A673 (cell line): Measurements from ENCODE around the gene C6. TPM values are rescaled to one million over a fixed set of nuclear protein-coding genes. Genes with fewer than 3 reads are reported as not detected.

Experiments
- BruUV-seq: library from RNA; stranded (reverse); fragments of 400-500 nt; replicated peaks from 2 replicates; lab custom pipeline; 2021; lab: Mats Ljungman, UMichigan
- CTCF ChIA-PET: fragments of 300-600 bp; sonication (Branson Sonifier 250); formaldehyde crosslinking; loops from one replicate; lab custom pipeline; 2022; ENCODE audit warnings: antibody characterized with exemption; lab: Charles Lee
- POLR2A ChIA-PET: fragments of 300-600 bp; sonication (Branson Sonifier 250); formaldehyde crosslinking; loops from one replicate; lab custom pipeline; 2022; ENCODE audit warnings: antibody characterized with exemption; ENCODE audit not compliant: low non-redundant PET; lab: Charles Lee
- DNase-seq: peaks from one replicate; pipeline ENCODE4 v3.0.0-alpha.2; 2015; ENCODE audit warnings: low spot score
- H3K27ac ChIP-seq: fragments of 200-600 bp; sonication (generic); 2 replicates; pipeline ENCODE4 v1.5.1; 2016; ENCODE audit warnings: mixed run types, low read depth, mild to moderate bottlenecking, mixed read lengths, antibody characterized with exemption, low read length; ENCODE audit not compliant: poor library complexity, severe bottlenecking
- H3K27me3 ChIP-seq: fragments of 200-600 bp; sonication (generic); replicated peaks from 2 replicates; pipeline ENCODE4 v1.6.1; 2017; ENCODE audit warnings: mixed run types, low read depth, mild to moderate bottlenecking, mixed read lengths, antibody characterized with exemption, low read length; ENCODE audit not compliant: insufficient read depth, poor library complexity
- H3K36me3 ChIP-seq: fragments of 200-600 bp; sonication (generic); 2 replicates; pipeline ENCODE4 v1.6.1; 2016; ENCODE audit warnings: mixed run types, mild to moderate bottlenecking, mixed read lengths, antibody characterized with exemption, low read length; ENCODE audit not compliant: insufficient read depth, poor library complexity, severe bottlenecking
- H3K4me1 ChIP-seq: fragments of 200-600 bp; sonication (generic); 2 replicates; pipeline ENCODE4 v1.6.1; 2017; ENCODE audit warnings: mixed run types, mild to moderate bottlenecking, mixed read lengths, antibody characterized with exemption, low read length; ENCODE audit not compliant: insufficient read depth, poor library complexity, severe bottlenecking
- H3K4me3 ChIP-seq: fragments of 200-600 bp; sonication (generic); 2 replicates; pipeline ENCODE4 v1.5.1; 2016; ENCODE audit warnings: low read depth, mixed run types, mild to moderate bottlenecking, mixed read lengths, low read length; ENCODE audit not compliant: poor library complexity, severe bottlenecking
- H3K9me3 ChIP-seq: fragments of 200-600 bp; sonication (generic); 2 replicates; pipeline ENCODE4 v1.6.1; 2016; ENCODE audit warnings: mixed run types, low read depth, mild to moderate bottlenecking, mixed read lengths, antibody characterized with exemption, low read length; ENCODE audit not compliant: poor library complexity, severe bottlenecking
- EZH2 ChIP-seq: fragments of 200-600 bp; sonication (generic); IDR thresholded peaks from 2 replicates; pipeline ENCODE4 v1.6.1; 2017; ENCODE audit warnings: borderline replicate concordance, low read depth, mild to moderate bottlenecking, mixed read lengths, antibody characterized with exemption, low read length; ENCODE audit not compliant: poor library complexity, severe bottlenecking
- intact Hi-C: fragments of 100-400 bp; cut with micrococcal nuclease; formaldehyde crosslinking; loops from one replicate; pipeline ENCODE4 v1.10.0; 2022; ENCODE audit not compliant: unreplicated experiment
- total RNA-seq: library from RNA; stranded (reverse); gene quantifications from 2 replicates; pipeline ENCODE4 v1.2.3, GENCODE V29; 2021
- TF ChIP-seq, protein P1 (sequence below): fragments of 300-800, 200-600 bp; sonication (generic); conservative IDR thresholded peaks from 2 replicates; pipeline ENCODE4 v1.5.1; 2017; ENCODE audit warnings: low read depth, mild to moderate bottlenecking, antibody characterized with exemption, low read length, moderate library complexity, mixed read lengths

C6 gene
- total RNA-seq, 1 experiment from 2014 or later: 6.1 TPM

DNA sequence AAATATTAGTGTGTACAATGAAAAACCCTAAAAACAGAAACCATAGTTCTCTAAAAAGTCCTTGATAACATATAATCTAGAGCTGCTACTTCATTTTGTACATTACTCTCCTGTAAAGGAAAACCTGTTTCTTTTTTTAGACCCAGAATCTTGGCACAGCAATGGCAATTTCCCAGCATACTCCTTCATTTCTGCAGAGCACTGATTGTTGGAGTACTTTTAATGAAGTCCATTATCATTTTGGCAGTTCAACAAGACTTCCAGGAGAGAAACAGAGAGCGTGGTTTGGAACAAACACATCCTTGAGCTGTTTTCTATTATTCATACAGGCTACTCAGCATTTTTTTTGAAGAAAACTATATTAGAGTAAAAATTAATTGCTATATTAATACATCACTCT lies 119.5 kb downstream of the C6 start:
- CTCF ChIA-PET: no interaction called here
- Histone ChIP-seq H3K9me3 (no peaks in the 10 kb centered on the region), H3K4me3 (no peak overlapping the region), H3K4me1 (no peaks in the 10 kb centered on the region), H3K36me3 (no peaks in the 10 kb centered on the region), H3K27me3 (no peaks in the 10 kb centered on the region), H3K27ac (no peak overlapping the region)
- intact Hi-C loops: no loop called here
- TF ChIP-seq, protein P1, sequence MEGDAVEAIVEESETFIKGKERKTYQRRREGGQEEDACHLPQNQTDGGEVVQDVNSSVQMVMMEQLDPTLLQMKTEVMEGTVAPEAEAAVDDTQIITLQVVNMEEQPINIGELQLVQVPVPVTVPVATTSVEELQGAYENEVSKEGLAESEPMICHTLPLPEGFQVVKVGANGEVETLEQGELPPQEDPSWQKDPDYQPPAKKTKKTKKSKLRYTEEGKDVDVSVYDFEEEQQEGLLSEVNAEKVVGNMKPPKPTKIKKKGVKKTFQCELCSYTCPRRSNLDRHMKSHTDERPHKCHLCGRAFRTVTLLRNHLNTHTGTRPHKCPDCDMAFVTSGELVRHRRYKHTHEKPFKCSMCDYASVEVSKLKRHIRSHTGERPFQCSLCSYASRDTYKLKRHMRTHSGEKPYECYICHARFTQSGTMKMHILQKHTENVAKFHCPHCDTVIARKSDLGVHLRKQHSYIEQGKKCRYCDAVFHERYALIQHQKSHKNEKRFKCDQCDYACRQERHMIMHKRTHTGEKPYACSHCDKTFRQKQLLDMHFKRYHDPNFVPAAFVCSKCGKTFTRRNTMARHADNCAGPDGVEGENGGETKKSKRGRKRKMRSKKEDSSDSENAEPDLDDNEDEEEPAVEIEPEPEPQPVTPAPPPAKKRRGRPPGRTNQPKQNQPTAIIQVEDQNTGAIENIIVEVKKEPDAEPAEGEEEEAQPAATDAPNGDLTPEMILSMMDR: no peak
- no peak for TF ChIP-seq EZH2
- DNase-seq: no peak
- POLR2A ChIA-PET: no interaction called here
- BruUV-seq: no TSS peak

Other genes with a start within 250 kb of the C6 start
- gene MROH2B, start 142.2 kb downstream of the C6 start, total RNA-seq: not detected in 2 replicates